RPMI8226 (cell line): ENCODE data around the gene ALG14.

Source experiments
- DNase-seq: peaks from one replicate; pipeline ENCODE4 v3.0.0-alpha.2; 2015

ALG14 gene

DNA sequence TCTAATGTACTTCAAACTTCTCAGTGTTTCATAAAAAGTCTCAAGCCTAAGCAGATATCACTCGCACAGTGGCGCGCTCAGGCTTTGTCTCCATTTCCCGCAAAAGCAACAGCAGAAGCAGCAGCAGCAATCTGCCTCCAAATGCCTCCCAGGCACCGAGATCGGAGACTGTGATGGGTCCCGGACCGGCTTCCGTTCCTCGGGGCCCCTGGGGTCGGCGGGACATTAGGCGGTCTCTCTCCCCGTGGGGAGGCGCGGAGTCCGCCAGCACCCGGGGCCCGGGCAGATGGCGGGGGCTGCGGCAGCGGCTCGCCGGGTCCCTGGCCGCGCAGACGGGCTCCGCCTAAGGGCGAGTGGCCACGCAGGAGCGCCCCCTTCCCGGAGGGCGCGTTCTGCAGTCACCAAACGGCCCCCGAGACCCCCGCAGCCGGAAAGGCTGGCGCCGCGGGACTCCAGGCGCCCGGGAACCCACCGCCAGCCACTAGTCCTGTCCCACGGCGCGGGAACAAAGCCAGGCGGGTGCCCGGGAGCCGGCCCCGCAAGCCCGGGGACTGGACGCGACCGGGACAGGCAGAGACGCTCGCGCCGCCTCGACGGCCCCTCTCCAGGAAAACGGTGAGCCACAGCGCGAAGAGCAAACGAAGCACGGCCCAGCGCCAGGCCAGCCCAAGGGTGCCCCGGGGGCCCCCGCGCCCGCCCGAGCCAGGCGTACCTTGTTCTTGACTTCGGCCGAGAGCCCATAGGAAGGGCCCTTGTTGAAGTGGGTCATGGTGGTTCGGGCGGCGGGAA lies 146.4 kb downstream of the ALG14 start:
- no peak for DNase-seq

DNA sequence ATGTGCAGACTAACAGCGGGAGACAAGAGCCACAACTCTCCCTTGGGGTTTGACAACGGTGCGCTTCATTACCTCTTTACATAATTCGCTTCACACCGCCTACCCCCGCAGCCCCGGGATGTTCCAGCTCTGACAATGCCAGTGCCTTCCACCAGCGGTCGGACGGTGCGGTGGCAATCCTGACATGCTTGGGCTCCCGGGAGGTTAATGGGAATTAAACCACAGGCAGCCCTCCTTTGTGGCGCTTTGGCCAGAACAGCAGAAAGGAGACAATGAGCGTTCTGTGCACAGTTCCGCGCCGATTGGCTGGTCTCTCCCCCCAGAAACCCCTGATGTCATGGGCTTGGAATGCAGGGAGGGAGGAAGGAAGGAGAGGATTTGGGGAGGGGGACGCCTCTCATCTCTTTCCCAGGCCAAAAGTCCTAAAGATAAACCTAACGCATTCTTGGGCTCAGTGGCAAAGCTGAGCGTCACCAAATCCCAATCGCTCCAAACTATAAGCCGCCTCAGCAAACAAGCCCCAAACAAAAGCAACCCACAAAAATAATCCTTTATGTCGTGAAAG lies 147.1 kb downstream of the ALG14 start:
- no peak for DNase-seq

DNA sequence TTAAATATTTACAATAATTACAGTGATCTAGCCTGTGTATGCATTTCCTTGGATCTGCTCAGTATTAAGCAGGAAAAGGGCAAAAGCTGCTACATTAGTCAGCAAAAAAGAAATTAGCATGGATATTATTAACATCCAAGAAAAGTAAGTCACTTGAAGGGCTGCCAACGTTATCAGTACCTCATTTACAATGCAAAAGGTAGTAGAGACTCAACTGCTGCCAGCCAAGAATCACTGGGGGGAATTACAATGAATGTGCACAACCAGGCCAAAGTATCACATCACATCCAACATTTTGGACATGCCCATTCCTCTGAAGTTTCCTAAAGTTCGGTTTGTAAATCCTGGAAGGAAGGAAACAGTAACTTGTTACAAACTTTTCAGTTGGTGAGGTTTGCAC lies 147.7 kb downstream of the ALG14 start:
- DNase-seq: no peak
